Upper lobe of right lung (tissue), 1 donor: Measurements from ENCODE around the gene PRTFDC1. TPM values are rescaled to one million over a fixed set of nuclear protein-coding genes. Genes with fewer than 3 reads are reported as not detected.

Source experiments
- ATAC-seq: fragments of 200-7000 bp; cut with Tn5 transposase; one replicate; pipeline ENCODE4 v1.9.1; 2020; ENCODE audit warnings: mild to moderate bottlenecking, moderate library complexity
- DNase-seq: peaks from one replicate; pipeline ENCODE4 v3.0.0-alpha.2; 2020
- H3K27ac ChIP-seq: fragments of 200-600 bp; one replicate; pipeline ENCODE4 v1.8.0; 2022
- H3K27me3 ChIP-seq: fragments of 200-600 bp; one replicate; pipeline ENCODE4 v1.8.0; 2022; ENCODE audit warnings: mild to moderate bottlenecking
- H3K36me3 ChIP-seq: fragments of 200-600 bp; one replicate; pipeline ENCODE4 v1.8.0; 2022
- H3K4me1 ChIP-seq: fragments of 200-600 bp; one replicate; pipeline ENCODE4 v1.8.0; 2022
- H3K4me3 ChIP-seq: fragments of 200-600 bp; one replicate; pipeline ENCODE4 v1.8.0; 2022; ENCODE audit warnings: mild to moderate bottlenecking
- H3K9me3 ChIP-seq: fragments of 200-600 bp; one replicate; pipeline ENCODE4 v1.8.0; 2022
- CTCF ChIP-seq: fragments of 200-600 bp; IDR thresholded peaks from one replicate; pipeline ENCODE4 v1.8.0; 2022; ENCODE audit warnings: antibody characterized with exemption
- intact Hi-C: fragments of 100-400 bp; cut with DNase I; formaldehyde crosslinking; loops from one replicate; pipeline ENCODE4 v1.11.0; 2022
- total RNA-seq: library from RNA; stranded (reverse); fragmentation: NEBNext Ultra II Directional; extraction: Animal tissue kit (Norgen Biotek cat#: 25700); gene quantifications from one replicate; pipeline ENCODE4 v1.2.1, GENCODE V29; 2021
- donor health status: DM: no; HTN: yes; CAD: no; lungs with severe emphysema.

Gene PRTFDC1
- total RNA-seq, 1 donor from 2014 or later = 2.7 TPM

- no peak for TF ChIP-seq CTCF
- Histone ChIP-seq H3K27ac (no peak overlapping the region), H3K9me3 (no peaks in the 10 kb centered on the region), H3K27me3 (no peaks in the 10 kb centered on the region), H3K36me3 (no peaks in the 10 kb centered on the region), H3K4me3 (no peak overlapping the region), H3K4me1 (no peaks in the 10 kb centered on the region)
- no peak for DNase-seq
- no peak for ATAC-seq
- intact Hi-C loops = no loop called here
These were observed 44.5 kb downstream of the PRTFDC1 start for GRCh38 chr10:24907956-24908355.

- Histone ChIP-seq H3K27me3 (no peaks in the 10 kb centered on the region), H3K9me3 (no peaks in the 10 kb centered on the region), H3K4me3 (no peak overlapping the region), H3K36me3 (no peaks in the 10 kb centered on the region), H3K4me1 (peaks cover 12% of the 10 kb centered on the region), H3K27ac (no peak overlapping the region)
- DNase-seq (no peak), ATAC-seq (no peak)
- intact Hi-C loops = no loop called here
- TF ChIP-seq CTCF = no peak
These were observed 46.0 kb downstream of the PRTFDC1 start for GRCh38 chr10:24906372-24906771.

- TF ChIP-seq CTCF = no peak
- Histone ChIP-seq H3K4me1 (peaks cover 20% of the 10 kb centered on the region), H3K27me3 (no peaks in the 10 kb centered on the region), H3K4me3 (no peak overlapping the region), H3K36me3 (no peaks in the 10 kb centered on the region), H3K27ac (no peak overlapping the region), H3K9me3 (no peaks in the 10 kb centered on the region)
- DNase-seq = no peak
- intact Hi-C loops = no loop called here
- ATAC-seq = no peak
These were observed 47.6 kb downstream of the PRTFDC1 start for GRCh38 chr10:24904824-24905223.

DNA sequence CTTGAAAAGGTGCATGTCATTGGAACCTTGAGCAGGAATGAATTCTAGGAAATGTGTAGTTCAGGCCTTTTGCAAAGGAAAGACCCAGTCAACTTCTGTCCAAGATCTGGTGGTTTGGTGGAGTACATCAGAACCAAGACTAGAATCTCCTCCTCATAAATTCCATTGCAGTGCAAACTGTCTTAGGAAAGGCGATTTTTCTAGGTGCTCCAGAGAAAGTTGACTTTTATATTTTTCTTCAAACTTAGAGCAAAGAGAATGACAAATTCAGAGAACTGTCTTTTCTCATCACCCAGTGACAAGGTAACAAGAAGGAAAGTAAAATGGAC lies 50.0 kb downstream of the PRTFDC1 start:
- no peak for TF ChIP-seq CTCF
- Histone ChIP-seq H3K4me3 (no peak overlapping the region), H3K36me3 (no peaks in the 10 kb centered on the region), H3K4me1 (peaks cover 20% of the 10 kb centered on the region), H3K27me3 (no peaks in the 10 kb centered on the region), H3K9me3 (no peaks in the 10 kb centered on the region), H3K27ac (no peak overlapping the region)
- ATAC-seq = no peak
- intact Hi-C loops = no loop called here
- DNase-seq = no peak

- no peak for TF ChIP-seq CTCF
- Histone ChIP-seq H3K27ac (no peak overlapping the region), H3K4me3 (no peak overlapping the region), H3K9me3 (no peaks in the 10 kb centered on the region), H3K27me3 (no peaks in the 10 kb centered on the region), H3K4me1 (peaks cover 20% of the 10 kb centered on the region), H3K36me3 (no peaks in the 10 kb centered on the region)
- ATAC-seq (peak; percentile 67), DNase-seq (no peak)
- intact Hi-C loops = no loop called here
These were observed 50.6 kb downstream of the PRTFDC1 start for GRCh38 chr10:24901686-24902399.
